ENCODE measurements around the gene OR52A5. TPM values are rescaled to one million over a fixed set of nuclear protein-coding genes. Genes with fewer than 3 reads are reported as not detected.

The OR52A5 gene
- polyA plus RNA-seq, 1 of the 3 experiments (the other 2 are of a cell fraction): not detected

GRCh38 chr11:5153574-5154431 is 15.6 kb upstream of the OR52A5 start:
- no peak for TF ChIP-seq TEAD4 (IDR thresholded peaks at IDR 0.05; ENCODE audit: borderline replicate concordance, insufficient read depth)
- no peak for TF ChIP-seq TAF1 (IDR thresholded peaks at IDR 0.05; ENCODE audit: borderline replicate concordance, low read depth, low read length)
- TF ChIP-seq RXRA (IDR thresholded peaks at IDR 0.05; ENCODE audit: borderline replicate concordance, low read depth): no peak
- TF ChIP-seq USF1 (IDR thresholded peaks at IDR 0.05; ENCODE audit: borderline replicate concordance, low read depth): no peak
- TF ChIP-seq MEF2A (IDR thresholded peaks at IDR 0.05; ENCODE audit: borderline replicate concordance, low read depth): no peak
- no peak for TF ChIP-seq YY1 (IDR thresholded peaks at IDR 0.05; ENCODE audit: low read depth)
- TF ChIP-seq NRF1 (IDR thresholded peaks at IDR 0.05; ENCODE audit: low read depth, low read length): no peak
- TF ChIP-seq JUND (IDR thresholded peaks at IDR 0.05): no peak
- no peak for TF ChIP-seq RAD21 (IDR thresholded peaks at IDR 0.05; ENCODE audit: low read length)
- TF ChIP-seq REST (IDR thresholded peaks at IDR 0.05; ENCODE audit: low read depth, low read length): no peak
- no peak for TF ChIP-seq EZH2phosphoT487 (IDR thresholded peaks at IDR 0.05; ENCODE audit: borderline replicate concordance, low read depth)
- no peak for TF ChIP-seq RFX5 (IDR thresholded peaks at IDR 0.05; ENCODE audit: low read length)
- TF ChIP-seq GATA2 (CRISPR knock-in tag; IDR thresholded peaks at IDR 0.05): no peak
- TF ChIP-seq FOXM1 (IDR thresholded peaks at IDR 0.05; ENCODE audit: low read depth): no peak
- TF ChIP-seq RCOR1 (IDR thresholded peaks at IDR 0.05; ENCODE audit: low read length): no peak
- no peak for TF ChIP-seq FOSL2 (IDR thresholded peaks at IDR 0.05; ENCODE audit: borderline replicate concordance, low read depth)
- TF ChIP-seq POLR2AphosphoS5 (IDR thresholded peaks at IDR 0.05; ENCODE audit: low read depth, low read length): no peak
- TF ChIP-seq MAX (IDR thresholded peaks at IDR 0.05; ENCODE audit: low read depth): no peak
- POLR2A ChIA-PET: no interaction called here
- Histone ChIP-seq H3K4me1 (ENCODE audit: control insufficient read depth in 1 of 2, insufficient read depth in 2 of 2, low read depth in 1 of 2, low read length in 1 of 2) (no peaks in the 10 kb centered on the region), H3K9ac (no peak overlapping the region), H3F3A (replicated peaks; ENCODE audit: insufficient read depth) (no peaks in the 10 kb centered on the region), H3K9me2 (no peaks in the 10 kb centered on the region), H3K36me3 (replicated peaks in 1 of 2; ENCODE audit: control insufficient read depth in 1 of 2, insufficient read depth in 2 of 2, low read length in 1 of 2) (no peaks in the 10 kb centered on the region), H3K4me2 (no peak overlapping the region), H3K27me3 (ENCODE audit: insufficient read depth) (no peaks in the 10 kb centered on the region), H3K79me2 (ENCODE audit: insufficient read depth) (no peaks in the 10 kb centered on the region), H3K9me3 (no peaks in the 10 kb centered on the region), H4K20me1 (ENCODE audit: insufficient read depth) (no peaks in the 10 kb centered on the region), H3K4me3 (ENCODE audit: low read depth in 2 of 2, low read length in 1 of 2) (no peak overlapping the region), H2AFZ (ENCODE audit: low read depth) (no peak overlapping the region), H3K27ac (ENCODE audit: low read depth in 2 of 2, low read length in 1 of 2) (no peak overlapping the region)
- WGBS (ENCODE audit: low lambda C conversion rate): 5% methylated on average over 3 of the region's 3 CpGs
- CTCF ChIA-PET: no interaction called here
- DNase-seq: no peak

Measured in SK-N-SH (cell line).